GM21528 (cell line): ENCODE data around the gene KIAA1958.

Experiments
- ATAC-seq: cut with Tn5 transposase; IDR thresholded peaks from one replicate; pipeline ENCODE4 v1.9.1; 2021; ENCODE audit warnings: mild to moderate bottlenecking, moderate library complexity; ENCODE audit not compliant: unreplicated experiment, low FRiP score

Gene KIAA1958

DNA sequence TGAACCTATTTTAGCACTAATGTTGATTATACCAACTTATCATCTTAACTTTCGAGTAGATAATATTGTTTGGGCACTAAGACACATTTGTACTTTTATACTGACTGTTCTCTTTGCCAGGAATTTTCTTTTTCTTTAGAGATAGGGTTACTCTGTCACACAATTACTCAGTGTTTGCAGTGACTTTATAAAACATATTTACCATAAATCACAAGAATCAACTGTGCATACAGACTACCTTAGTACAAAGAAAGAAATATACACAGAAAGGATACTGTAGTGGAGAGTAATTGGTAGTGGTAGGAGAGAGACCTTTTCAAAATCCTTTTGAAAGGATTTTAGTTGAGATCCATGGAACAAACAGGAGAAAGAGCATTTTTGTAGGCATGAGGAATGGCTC, 40.3 kb downstream of the KIAA1958 start:
- ATAC-seq, result no peak

DNA sequence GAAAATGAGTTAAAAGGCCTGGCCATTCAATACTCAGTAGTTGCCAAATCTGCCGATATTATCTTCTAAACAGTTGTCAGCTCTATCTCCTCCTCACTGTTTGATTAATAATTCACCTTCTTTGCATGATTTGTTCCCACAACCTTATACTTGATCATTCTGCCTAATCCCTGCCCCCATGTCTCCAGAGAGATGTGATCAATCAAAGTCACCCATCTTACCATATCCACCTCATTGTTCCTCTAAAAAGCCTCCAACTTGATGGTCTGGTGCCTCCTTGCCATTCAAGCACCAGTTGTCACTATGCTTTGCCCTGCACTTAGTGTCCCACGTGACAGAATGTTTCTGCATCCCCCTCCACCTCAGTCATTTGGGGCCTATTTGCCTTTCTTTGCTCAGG, 41.3 kb downstream of the KIAA1958 start:
- ATAC-seq, result no peak

DNA sequence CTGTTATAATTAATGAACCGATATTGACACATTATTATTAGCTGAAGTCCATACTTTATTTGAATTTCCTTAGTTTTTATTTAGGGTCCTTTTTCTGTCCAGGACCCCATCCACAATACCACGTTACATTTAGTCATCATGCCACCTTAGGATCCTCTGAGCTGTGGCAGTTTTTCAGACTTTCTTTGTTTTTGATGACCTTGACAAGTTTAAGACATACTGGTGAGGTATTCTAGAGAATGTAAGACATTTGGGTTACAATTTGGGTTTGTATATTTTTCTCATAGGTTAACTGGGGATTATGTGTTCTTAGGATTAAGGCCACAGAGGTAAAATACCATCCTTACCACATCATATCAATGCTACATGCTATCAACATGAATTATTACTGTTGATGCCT, 42.7 kb downstream of the KIAA1958 start:
- no peak for ATAC-seq

GRCh38 chr9:112530751-112531205, 44.2 kb downstream of the KIAA1958 start:
- ATAC-seq, result no peak

DNA sequence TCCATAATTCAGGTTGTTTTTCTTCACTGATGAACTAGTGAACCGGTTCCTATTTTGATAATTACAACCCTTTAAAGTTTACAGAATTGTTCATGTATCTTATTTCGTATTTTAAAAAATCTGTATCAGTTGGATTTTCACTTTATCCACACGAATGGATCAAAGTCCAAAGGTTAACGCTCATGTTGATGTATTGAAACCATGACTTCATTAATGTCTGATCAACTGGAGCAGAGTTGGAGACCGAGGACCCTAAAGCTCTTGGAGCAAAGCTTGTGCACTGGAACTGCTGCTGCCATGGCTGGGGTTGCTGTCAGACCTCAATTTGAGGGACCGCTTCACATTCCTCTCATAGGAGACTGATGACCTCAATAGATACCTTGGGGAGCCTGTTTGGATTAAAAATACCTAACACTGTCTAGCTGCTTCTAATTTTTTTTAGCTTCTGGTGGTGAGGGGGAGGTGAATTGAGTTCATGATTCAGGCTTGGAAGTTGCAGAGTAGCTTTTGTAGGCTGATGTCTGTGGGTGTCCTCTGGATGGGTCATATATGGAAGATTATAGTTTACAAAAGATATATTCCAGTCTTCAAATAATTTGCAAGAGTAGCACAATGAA, 45.1 kb downstream of the KIAA1958 start:
- no peak for ATAC-seq

- no peak for ATAC-seq
Observed at GRCh38 chr9:112532427-112532826, 45.8 kb downstream of the KIAA1958 start.

GRCh38 chr9:112533660-112534059, 47.0 kb downstream of the KIAA1958 start:
- no peak for ATAC-seq

GRCh38 chr9:112535301-112535700, 48.7 kb downstream of the KIAA1958 start:
- ATAC-seq, result no peak

DNA sequence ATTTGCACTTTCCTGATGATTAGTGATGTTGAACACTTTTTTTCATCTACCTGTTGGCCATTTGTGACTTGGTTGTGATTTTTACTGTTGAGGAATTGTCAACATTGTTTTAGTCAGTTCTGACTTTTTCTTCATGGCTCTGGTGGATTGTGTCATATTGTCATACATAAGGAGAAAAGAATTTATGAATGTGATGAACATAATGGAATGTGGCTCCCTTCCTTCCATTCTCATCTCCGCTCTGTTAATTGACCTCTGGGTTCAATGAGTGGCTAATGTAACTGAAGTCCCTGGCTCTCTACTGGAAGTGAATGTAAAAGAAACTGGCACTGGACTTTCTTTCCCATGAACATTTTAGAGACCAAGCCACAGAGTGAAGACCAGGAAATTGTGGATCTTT, 49.2 kb downstream of the KIAA1958 start:
- no peak for ATAC-seq

DNA sequence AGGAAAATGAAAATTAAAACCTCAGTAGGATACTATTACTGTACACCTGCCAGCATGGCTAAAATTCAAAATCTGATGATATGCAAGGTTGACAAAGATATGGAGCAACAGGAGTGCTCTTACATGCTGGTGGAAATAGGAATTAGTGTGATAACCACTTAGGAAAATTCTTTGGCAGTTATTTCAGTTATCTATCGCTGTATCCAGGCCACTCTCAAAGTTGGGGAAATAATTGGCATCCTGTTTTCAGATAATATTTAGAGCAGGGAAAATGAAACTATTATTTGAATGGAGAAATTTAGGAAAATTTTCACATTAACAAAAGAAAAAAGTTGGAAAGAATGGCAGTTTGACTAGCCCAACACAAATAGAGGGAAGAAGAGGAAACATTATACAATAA, 50.9 kb downstream of the KIAA1958 start:
- no peak for ATAC-seq

GRCh38 chr9:112540800-112541199, 54.2 kb downstream of the KIAA1958 start:
- ATAC-seq, result no peak

- ATAC-seq, result no peak
Observed at GRCh38 chr9:112541685-112542084, 55.1 kb downstream of the KIAA1958 start.

DNA sequence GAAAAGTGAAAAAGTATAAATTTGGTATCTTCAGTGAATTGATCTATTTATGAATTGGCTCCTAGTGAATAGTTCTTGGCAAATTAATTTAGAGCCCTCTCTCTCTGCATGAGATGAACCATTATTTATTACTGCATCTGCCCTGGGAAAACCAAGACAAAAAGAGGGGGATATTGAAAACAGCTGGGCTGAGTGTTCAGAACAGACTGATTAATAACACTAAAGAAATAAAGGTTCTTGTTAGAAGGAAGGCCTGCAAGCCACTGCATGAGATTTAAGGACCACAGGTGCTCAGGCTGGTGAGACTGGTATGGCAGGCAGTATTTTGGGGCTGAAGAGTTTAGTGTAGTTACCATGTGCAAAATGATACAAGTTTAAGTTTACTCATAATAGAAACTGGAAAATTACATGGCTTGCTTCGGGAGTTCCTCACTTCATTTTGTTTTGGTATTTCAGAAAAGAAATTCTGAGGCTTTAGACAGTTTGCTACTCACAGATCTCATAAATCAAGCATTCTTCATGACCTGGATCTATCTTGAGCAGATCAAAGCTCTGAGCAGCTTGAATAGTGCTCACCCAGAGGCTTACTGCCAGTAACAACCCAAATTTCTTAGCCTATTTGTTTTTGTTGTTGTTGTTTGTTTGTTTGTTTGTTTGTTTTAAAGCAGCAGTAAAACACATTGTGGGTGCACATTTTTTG, 56.1 kb downstream of the KIAA1958 start:
- no peak for ATAC-seq

- no peak for ATAC-seq
Observed at GRCh38 chr9:112544477-112544876, 57.9 kb downstream of the KIAA1958 start.

GRCh38 chr9:112545237-112545636, 58.6 kb downstream of the KIAA1958 start:
- no peak for ATAC-seq

- ATAC-seq, result no peak
Observed at GRCh38 chr9:112546149-112547012, 59.8 kb downstream of the KIAA1958 start.

GRCh38 chr9:112548051-112548440, 61.4 kb downstream of the KIAA1958 start:
- ATAC-seq, result no peak

DNA sequence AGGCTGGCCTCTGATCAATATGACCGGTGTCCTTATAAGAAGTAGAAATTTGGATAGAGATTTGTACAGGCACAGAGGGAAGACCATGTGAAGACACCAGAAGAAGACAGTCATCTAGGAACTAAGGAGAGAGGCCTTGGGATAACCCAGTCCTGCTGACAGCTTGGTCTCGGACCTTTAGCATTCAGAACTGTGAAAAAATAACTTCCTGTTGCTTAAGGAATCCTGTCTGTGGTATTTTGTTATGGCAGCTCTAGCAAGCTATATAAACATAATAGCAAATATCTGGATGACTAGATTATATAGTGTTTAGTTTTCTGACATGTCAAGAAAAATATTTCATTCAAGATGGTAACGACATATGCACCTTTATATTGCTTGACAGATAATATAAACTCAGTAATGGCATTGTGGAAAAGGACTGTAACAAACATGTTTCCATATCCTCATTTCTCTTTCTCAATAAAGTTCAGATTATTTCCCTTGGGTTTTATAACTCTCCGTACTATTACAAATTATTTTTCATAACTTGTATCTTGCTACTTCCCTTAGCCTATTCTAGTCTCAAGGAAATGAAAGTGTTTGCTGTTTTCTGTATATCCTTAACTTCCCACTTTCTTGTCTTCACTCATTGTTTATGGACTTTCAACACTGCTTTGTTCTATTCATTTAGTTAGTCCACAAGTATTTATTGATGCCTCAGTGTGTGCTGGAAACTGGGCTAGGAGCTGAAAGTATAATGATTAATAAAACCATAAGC, 62.4 kb downstream of the KIAA1958 start:
- ATAC-seq, result no peak

- ATAC-seq, result no peak
Observed at GRCh38 chr9:112550531-112550930, 63.9 kb downstream of the KIAA1958 start.

DNA sequence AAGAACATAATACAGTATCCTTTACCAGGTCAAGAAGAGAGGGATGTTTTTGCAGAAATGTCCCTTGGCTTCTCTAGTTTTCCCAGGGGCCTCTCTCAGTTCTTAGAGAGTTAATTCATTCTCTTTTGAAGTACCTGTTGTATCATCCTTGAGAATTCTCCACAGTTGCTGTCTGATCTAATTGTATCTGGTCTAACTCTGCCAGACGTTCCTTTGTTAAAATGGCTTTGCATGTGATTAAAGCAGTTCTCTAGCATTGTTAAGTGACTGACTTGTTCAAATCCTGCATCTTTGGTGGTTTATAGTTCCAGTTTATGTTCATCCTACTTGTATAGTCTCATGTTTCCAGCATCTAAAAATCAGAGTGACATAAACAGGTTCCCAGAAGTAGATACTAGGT, 65.0 kb downstream of the KIAA1958 start:
- ATAC-seq, result no peak
